ENCODE data around the gene SMC1B.
"Not testable (repeated sequence)": the region's sequence is repeated elsewhere in the genome, so short reads cannot be mapped to it uniquely, and the experiment has no call there.

Gene SMC1B

DNA sequence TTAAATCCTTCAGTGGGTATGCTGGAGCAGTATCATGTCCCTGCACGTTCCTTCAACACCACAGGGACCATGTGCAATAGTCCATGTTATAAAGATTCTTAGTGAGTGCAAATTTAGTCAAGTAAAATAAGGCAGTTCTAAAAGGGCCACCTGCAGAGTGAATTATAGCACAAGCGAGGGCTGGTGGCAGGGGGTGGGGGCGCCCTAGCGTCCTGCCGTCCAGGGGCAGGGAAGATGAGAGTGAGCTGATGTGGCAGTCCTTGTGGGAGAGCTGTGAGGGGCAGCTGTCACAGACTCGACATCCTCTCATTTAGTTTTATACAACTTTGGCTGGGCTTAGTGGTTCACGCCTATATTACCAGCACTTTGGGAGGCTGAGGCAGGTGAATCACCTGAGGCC, 74.6 kb downstream of the SMC1B start:
- DNase-seq = no peak

DNA sequence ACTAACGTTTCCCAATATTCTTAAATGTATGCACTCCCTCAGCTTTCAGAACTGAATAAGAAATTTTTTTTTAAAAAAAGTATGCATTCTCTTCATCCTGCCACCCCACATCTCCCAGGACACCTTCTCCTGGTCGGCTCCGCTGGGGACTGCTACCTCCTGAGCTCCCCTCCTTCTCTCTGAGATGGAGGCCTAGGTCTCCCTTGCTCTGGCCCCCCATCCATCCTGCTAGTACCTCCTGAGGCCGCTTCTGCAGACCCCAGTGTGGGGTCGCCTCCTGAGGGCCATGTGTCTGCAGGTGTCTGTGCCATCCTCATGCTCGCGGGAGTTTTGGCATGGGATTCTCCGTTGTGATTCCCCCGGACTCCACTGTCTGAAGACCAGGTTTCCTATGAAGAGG, 75.9 kb downstream of the SMC1B start:
- no peak for DNase-seq

DNA sequence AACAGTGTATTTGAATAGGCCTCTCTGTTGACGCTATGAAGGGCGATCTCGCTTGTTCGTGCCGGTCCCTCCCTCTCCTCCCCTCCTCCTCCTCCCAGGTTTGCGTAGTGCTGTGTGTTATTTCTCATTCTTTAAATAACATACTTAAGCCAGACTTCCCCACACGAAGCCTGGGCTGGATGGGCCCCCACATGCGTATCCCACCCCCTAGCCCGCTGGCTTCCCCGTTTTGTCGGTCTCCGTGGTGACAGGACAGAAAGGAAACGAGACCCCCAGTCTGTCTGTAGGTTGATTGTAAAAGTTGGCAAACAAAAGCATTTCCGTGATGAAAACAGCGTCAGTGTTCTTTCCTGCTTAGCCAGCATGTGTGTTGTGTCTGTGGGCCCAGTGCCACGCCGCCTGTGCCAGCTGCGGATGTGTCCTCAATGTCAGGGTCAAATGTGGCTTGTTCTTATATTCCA, 76.4 kb downstream of the SMC1B start:
- peak; percentile 74 for DNase-seq

DNA sequence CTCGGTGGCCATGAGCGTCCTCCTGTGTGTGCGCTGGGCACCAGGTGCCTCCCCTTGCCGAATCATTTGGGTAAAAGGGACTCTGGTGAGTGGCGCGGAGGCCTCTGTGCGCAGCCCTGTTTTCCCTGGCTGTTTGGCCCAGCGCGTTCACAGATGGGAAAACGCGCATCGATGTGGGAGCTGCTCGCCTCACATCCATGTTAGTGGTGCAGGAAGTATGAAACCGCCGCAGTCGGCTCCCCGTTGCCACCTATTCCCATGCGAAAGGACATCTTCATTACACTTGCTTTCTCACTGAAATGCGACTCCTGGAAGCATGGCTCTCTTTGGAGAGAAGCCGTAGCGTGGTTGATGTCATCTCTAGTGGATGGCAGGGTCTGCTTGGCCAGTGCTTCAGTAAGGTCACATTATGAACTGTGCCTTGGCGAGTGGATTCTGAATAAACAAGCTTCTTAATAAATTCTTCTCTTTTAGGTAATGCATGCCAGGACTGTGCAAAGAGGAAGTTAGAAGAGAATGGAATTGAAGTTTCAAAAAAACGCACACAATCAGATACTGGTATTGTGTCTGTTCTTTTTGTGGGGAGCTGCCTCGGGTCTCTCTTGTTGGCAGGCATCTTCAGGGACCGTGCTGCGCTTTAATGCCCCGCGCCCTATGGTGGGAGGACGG, 77.4 kb downstream of the SMC1B start:
- no peak for DNase-seq

DNA sequence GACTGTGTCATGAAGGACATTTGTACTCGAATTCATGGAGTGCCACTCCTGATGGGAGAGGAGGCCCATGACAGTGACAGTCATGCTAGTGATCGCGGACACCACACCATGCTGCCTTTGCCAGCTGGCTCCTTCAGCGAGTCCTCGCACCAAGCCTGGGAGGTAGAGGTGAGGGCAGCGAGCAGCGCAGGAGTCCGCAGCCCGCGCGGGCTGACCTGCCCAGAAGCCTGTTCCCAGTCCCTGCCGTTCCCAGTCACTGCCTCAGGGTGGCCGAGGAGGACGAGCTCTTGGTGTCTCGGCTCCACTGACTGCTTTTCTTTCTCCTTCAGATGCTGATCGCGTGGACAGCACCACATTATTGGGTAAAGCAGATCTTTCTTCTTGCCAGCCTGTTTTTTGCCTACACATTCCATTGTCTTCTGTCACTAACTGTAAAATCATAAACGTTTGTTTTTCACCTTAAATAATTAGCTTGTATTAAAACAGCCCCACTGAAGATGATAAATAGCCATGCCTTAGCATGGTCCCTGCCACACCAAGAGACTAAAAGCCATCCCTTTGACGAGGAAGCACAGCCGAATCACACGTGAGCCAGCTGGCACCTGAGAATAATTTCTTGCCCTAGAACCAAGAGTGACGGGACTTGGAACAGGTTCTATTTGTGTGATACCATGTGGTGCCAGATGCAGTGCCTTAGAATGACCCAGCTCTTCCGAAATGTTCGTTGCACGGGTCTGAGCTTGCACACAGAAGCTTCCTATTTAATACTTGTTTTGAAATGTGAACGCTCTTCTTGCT, 78.2 kb downstream of the SMC1B start:
- peak; percentile 73 for DNase-seq

DNA sequence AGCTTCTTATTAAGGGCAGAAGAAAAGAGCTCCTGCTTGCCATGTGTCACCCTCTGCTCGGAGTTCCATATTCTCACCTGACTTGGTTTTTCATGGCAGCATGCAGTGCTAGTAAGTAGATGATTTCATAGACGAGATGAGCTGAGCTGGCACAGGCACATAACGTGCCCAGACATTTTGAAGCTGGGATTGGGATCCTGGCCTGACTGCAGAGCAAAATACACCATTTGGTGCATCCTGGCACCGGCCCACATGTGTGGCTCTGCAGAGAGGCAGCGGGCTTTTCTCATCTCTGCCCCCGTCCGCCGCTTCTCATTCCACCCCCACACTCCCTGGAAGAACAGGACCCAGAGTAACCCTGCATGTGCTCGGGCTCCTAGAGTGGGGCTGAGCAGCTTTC, 78.9 kb downstream of the SMC1B start:
- peak; percentile 95 for DNase-seq

DNA sequence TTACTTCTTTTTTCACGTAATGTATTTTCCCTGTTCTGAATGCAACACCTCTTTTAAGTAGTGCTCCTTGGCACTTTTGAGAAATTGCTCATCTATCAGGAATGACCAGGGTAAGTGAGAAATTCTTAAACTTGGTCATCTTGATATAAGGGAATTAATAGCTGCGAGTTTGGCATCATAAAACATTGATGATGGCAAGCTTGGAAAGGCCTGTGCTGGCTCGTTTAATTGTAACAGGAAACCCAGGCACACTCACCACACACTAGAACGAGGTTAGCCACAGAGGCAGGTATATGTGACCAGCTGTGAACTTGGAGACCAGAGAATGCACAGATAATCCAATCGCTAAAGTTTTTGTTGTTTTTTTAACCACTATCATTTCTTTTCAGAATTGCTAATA, 79.3 kb downstream of the SMC1B start:
- DNase-seq = peak; percentile 46

DNA sequence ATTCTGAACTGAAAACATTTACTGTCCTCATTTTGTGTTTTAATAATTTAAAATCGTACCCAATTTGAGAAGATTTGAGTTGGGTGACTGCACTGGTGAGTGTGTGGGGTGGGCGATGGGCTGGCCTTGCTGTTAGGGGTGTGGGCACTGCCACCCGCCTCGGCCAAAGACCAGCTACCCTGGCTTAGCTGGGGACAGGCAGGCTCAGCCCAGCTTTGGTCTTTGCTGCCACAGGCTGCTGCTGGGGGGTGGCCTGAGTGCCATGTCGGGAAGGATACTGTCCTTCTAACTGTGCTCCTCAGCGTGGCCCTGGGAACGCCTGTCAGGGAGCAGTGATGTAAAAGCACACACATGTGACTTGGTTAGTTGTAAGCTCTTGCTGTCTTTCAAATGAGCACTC, 81.4 kb downstream of the SMC1B start:
- no peak for DNase-seq

DNA sequence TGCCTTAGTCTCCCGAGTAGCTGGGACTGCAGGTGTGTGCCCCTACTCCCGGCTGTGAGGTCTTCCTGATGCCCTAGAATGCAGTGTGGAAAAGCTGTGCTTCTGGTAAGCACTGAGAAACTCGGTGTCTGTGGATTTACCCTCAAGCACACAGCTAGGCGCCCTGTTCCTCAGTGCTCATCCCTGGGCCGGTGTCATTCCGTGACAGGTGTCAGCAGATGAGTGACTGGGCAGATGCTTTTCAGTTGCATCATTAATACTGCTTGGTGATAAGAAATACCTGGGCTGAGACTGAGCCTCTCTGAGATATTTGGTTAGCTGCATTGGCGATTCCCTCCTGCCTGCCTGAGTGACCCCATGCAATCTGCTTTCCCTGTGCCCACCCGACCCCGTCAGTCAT, 81.9 kb downstream of the SMC1B start:
- DNase-seq = no peak

DNA sequence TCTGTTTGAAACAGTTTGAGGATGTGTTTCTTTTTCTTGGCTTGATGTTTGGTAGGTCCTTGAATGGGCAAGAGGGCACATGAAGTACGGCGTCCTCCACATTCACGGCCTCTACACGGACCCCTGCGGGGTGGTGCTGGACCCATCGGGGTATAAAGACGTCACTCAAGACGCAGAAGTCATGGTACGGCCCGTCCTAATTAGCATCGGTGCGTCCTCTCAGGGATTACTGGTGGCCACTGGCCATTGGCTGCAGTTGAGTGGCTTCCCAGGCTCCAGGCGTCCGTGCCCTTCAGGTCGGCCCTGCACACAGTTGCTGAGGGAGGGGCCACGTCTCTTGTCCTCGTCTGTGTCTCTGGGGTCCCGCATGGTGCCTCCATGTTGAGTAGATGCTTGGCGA, 82.9 kb downstream of the SMC1B start:
- no peak for DNase-seq

DNA sequence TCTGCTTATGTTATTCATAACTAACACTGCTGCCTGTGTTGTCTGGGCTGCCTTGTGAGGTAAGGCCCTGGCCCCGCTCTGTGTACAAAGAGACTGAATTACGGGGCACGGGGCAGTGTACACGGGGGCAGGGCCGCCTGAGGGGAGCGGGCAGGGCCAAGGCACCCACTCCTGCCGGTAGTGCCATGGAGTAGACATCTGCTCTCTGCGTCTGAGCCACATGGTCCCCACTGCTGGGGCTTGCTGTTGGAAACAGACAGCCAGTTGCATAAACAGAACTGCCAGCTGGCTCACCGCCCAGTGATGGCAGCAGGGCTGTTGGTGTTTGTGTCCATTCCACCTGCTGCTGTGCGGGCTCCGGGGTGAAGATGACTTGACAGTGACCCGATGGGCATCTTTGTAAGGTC, 83.9 kb downstream of the SMC1B start:
- peak; percentile 94 for DNase-seq

DNA sequence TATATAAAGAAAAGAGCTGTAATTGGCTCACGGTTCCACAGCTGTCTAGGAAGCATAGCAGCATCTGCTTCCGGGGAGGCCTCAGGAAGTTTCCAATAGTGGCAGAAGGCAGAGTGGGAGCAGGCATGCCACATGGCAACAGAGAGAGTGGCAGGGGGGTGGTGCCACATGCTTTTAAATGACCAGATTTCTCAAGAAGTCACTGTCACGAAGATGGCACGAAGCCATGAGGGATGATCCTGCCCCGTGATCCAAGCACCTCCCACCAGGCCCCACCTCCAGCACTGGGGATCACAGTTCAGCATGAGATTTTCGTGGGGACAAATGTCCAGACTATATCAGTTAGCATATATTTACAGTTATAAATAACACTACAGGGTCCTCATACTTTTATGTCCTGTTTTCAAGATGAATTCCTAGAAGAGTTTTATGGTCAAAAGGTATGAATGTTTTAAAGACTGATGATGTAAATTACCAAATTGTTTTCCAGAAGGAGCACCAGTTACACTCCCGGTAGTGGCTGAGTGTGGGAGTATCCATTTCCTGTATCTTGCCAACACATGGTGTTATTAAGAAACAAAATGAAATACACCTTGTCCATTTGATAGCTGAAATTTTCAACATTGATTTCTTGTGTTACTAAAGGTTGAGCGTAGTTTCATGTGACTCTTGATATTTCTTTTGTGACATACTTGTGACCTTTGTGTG, 84.4 kb downstream of the SMC1B start:
- DNase-seq = peak; percentile 90

DNA sequence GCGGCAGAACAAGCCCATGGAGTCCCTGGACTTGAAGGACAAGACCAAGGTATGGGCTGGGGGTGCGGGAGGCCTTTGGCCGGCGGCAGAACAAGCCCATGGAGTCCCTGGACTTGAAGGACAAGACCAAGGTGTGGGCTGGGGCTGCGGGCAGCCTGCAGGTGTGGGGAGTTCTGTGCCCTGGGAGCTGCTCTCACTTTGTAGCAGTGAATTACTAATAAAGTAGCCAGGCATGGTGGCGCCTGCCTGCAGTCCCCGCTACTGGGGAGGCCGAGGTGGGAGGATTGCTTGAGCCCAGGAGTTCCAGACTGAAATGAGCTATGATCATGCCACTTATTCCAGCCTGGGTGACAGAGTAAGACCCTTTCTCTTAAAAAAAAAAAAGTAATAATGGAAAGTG, 85.1 kb downstream of the SMC1B start:
- DNase-seq = not testable (repeated sequence)

DNA sequence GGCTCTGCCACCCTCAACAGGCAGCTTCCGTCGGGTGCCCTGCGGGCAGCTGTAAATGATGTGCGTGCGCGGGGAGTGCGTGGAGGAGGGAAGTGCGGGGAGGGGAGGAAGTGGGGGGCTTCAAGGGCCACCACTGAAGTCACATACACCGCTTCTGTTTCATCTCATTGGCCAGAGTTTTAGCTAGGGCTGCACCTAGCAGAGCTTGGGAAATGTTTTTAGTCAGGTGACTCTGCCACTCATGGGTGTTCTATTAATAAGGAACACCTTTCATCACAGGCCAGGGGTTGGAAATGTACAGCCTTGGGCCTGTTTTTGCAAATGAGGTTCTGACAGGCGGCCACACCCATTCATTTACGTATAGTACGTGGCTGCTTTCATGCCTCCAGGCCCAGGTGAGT, 89.1 kb downstream of the SMC1B start:
- DNase-seq = no peak

DNA sequence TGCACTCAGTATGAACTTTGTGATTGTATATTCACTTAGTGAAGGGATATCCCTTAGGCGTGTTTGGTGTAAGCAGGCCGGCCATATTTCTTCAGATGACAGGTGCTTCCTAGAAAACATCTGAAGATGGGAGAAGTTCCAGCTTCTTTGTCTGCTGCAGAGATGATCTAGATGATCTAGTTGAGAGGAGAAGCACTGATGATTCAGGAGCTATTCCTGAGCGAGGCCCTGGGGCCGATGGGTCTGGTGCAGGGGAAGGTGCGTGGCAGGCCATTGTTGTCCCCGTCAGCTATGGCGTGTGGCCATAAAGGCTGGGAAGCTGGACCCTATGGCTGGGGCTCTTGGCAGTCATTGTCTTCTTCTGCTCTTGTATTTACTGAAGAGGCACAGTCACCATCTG, 89.7 kb downstream of the SMC1B start:
- no peak for DNase-seq

DNA sequence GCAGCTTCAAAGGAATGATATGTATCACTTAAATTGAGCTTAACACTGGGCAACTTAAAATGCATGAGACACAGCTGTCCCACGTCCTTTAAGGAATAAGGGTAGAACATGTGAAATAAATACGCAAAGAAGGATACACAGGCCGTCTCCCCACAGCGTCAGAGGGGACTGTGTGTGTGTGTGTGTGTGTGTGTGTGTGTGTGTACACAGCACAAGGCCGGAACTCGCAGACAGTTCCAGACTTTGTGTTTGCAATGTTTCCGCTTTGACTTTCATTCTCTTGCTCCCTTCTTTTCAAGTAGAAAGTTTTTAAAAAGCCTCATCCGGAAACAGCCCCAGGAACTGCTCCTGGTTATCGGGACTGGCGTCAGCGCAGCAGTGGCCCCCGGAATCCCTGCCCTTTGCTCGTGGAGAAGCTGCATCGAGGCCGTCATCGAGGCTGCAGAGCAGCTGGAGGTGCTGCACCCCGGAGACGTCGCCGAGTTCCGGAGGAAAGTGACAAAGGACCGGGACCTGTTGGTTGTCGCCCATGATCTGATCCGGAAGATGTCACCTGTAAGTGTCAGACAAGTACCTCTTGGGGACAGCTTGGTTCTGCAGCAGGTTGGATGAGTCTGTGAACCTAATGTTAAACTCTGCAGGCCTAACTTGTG, 90.4 kb downstream of the SMC1B start:
- no peak for DNase-seq

DNA sequence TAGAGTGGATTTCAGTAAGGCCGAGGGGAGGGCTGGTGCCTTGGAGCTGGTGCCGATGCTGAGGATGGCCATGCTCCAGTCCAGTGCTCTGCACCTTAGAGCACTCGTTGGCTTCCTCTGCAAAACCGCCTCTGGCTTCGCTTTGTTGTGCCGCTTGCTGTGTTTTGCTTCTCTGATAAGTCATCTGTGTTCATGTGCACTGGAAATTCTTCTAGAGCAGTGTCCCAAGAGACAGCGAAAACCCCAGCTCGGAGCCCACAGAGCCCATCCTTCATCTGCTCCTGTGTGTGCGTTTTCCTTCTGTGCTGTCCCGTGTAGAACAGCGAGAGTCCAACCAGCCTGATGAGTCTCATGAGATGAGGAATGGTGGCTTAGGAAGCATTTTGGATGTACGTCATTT, 91.6 kb downstream of the SMC1B start:
- DNase-seq = no peak

DNA sequence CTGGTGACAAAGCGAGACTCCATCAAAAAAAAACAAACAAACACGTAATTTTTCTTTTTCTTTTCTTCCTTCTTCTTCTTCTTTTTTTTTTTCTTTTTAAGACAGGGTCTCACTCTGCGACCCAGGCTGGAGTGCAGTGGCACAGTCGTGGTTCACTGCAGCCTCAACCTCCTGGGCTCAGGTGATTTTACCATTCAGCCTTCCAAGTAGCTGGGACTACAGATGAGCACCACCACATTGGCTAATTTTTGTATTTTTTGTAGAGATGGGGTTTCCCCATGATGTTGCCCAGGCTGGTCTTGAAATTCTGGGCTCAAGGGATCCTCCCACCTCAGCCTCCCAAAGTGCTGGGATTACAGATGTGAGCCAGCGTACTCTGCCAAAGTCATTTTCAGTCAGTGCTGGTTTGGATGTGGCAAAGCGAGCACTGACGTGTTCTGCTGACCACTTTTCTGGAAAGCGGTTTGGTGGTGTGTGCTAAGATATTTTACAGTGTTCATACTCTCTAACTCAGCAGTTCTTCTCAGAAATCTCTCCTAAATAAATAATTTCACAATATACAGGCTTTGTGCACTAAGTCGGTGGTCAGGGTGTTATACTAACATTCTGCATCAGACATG, 92.9 kb downstream of the SMC1B start:
- no peak for DNase-seq

DNA sequence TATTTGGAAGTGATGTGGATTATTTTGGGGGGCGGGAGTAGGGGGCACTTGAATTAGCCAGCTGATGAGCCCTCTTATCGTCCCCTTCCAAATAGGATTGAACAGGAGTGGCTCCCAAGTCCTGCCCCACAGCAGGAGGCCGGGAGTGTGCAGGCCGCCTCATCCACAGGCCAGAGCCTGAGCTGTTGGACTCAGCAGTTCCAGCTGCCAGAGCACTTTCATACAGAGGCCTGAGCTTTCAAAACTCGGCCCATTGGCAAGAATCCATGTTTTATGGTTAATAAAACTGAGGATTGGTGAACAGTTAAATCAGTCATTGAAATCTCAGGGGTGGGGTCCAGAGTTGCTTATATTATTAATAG, 94.1 kb downstream of the SMC1B start:
- no peak for DNase-seq

DNA sequence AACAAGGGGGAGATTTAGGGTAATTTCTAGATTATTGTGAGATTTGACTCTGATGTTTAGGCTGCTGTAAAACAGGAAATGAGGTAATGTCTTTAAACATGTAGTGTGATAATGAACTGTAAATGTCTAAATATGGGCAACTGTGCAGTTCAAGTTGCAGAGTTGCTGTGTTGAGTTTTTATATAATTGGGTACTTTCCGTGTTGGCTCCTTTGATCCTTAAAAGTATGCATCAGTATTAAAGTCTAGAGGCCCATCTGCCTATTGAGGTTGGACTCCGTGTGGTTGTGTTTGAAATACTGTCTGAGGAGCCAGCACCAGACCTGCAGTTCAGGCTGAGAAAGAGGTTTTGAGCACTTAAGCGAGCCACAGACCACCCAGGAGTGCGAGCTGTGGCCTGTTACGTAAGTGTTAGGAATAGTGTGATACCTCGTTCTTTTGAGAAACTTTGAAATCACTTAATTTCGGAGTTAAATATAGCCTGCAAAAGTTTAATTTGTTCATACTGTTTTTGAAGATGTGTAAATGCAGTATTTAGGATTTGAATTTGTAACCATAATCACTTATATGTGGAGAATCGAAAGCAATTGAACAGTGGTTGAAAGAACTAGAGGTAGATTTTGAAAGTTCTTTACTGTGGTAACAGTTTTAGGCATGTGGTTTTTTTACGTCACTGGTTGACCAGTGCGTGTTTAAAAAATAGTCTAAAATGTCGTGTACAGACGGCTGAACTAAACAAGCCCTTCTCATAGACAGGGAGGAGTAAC, 94.7 kb downstream of the SMC1B start:
- no peak for DNase-seq

DNA sequence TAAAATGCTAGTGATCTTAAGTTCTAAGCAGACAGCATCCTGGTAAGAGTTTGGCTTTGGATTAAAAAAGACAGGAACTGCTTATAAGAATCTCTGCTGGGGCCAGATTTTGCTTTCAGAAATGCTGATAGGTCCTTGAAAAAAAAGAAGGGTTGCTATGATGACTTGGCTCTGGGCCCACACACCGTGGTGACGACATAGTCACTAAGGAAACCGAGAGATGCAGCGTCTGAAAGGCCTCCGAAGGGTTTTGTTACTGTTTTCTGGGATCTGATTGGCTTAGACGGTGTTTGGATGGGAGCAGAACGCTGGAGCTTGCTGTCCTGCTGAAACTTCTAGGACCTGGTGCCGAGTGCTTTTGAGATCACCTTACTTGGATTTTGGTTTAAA, 95.2 kb downstream of the SMC1B start:
- DNase-seq = no peak

DNA sequence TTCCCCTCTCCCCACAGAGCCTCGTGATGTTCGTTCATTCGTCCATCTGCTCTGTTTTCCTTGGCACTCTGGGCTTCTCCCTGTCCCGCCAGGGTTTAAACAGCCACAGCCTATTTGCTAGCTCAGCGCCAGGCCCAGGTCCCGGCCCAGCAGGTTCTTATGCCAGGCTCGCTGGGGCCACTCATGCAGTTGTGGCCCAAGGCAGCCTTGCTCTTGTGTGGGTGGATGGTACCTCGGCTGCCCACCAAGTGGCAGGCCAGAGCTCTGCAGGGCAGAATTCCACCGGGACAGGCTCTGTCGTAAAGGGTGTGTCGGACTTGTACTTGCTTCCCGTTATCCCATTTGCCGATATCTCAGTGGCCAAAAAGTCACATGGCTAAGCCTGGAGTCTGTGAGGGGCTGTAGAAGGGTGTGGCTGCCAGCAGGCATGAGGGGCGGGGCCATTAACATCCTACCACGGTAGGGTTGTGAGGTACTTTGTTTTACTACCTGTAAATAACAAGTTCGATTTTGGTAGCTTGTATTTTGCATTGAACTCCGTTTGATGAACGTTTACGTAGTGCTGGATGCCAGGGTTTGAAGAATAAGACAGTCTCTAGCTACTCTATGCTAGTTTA, 95.7 kb downstream of the SMC1B start:
- DNase-seq = no peak
